ENCODE results near the gene ATL1. TPM values are rescaled to one million over a fixed set of nuclear protein-coding genes. Genes with fewer than 3 reads are reported as not detected.
A peak's percentile ranks its signal among the peaks of the same experiment; 100 is the strongest.
"Not testable (repeated sequence)": the region's sequence is repeated elsewhere in the genome, so short reads cannot be mapped to it uniquely, and the experiment has no call there.

ATL1 gene
- total and polyA plus RNA-seq, 5 experiments from 2014 or later: 3.1 to 7.1 (median 3.9) TPM

DNA sequence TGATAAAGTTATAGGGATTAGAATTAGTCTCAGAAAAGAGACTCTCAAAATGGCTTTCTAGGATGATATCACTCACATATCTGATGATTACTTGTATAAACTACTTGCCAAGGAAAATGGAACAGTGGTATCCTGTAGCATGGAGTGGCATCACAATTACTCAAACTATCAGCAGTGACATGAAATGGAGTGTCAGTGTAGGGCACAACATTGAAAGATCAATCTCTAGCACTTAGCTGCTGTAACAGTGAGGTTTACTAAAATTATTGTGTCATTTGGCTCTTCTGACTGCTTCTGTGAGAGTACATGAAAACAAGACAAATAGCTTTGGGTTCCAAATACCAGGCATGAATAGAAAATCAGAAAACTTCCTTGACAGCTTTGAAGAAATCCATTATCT is 20.9 kb upstream of the ATL1 start:
- POLR2A ChIA-PET: interaction anchor here (0.6 kb wide), 1 partner anchor 30 kb away, joined by 3 read pairs; no protein-coding TSS in a partner anchor
- Mint-ChIP-seq H3K4me3 (no peak overlapping the region), H3K4me1 (peaks cover 8 to 19% (median 15%) of the 10 kb centered on the region in 4 donors), H3K27ac (no peak overlapping the region), H3K9me3 (peaks cover 0 to 10% (median 0%) of the 10 kb centered on the region in 9 donors), H3K27me3 (no peaks in the 10 kb centered on the region), H3K36me3 (peaks cover 0 to 4% (median 3%) of the 10 kb centered on the region in 3 donors)
- no peak for DNase-seq
- no peak for ATAC-seq

DNA sequence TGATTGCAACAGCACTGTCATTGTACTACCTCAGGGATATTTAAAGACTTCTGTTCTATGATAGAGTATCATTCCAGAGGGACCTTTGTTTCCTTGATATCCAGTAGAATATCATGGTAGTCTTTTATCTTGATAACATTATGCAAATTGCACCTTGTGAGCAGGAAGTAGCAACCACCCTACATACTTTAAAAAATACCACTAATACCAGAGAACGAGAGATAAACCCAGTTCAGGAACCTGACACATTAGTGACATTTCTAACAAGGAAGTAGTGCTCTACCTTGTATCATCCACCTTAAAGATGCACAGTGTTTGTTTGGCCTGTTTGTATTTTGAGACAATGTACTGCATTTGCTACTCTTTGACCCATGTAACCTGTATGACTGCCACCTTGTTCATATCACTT is 18.8 kb upstream of the ATL1 start:
- DNase-seq (no peak), ATAC-seq (no peak)
- Mint-ChIP-seq H3K27ac (peak overlapping the region in 4 of 10 donors; percentile 3 to 36 (median 10)), H3K9me3 (peaks cover 0 to 10% (median 0%) of the 10 kb centered on the region in 9 donors), H3K4me1 (peaks cover 8 to 19% (median 14%) of the 10 kb centered on the region in 4 donors), H3K4me3 (no peak overlapping the region), H3K27me3 (peaks cover 0 to 3% (median 0%) of the 10 kb centered on the region in 5 donors), H3K36me3 (peaks cover 3 to 4% (median 4%) of the 10 kb centered on the region in 3 donors)
- POLR2A ChIA-PET: interaction anchor here (0.6 kb wide), 1 partner anchor 318 kb away, joined by 3 read pairs; no protein-coding TSS in a partner anchor

DNA sequence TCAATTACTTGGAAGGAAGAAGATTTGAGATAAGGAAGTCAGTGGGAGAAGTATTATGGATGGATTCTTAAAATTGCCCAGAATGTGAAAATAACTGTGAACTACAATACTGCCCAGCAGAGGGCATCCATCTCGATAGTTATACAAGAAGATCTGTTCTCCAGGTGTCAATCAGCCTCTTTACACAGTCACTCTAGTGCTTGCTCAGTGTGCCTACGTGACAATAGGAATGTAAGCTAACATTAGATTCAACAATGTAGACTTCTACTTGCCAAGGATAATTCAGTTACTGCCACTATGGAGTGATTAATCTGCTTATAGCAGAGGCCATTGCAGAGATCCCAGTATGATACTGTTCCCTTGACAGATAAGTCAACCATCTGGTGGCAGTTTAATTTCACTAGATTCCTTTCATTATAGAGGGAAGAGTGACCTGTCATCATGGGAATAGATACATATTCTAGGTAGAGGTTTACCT is 17.0 kb upstream of the ATL1 start:
- Mint-ChIP-seq H3K4me1 (peaks cover 8 to 19% (median 13%) of the 10 kb centered on the region in 4 donors), H3K9me3 (peaks cover 0 to 5% (median 0%) of the 10 kb centered on the region in 9 donors), H3K4me3 (no peak overlapping the region), H3K36me3 (peaks cover 3 to 9% (median 4%) of the 10 kb centered on the region in 3 donors), H3K27me3 (peaks cover 0 to 3% (median 0%) of the 10 kb centered on the region in 5 donors), H3K27ac (peak overlapping the region in 1 of 10 donors; percentile 26)
- ATAC-seq: peak; percentile 69 to 77
- DNase-seq: peak in 8 of 10 donors; percentile 19 to 67 (median 30)
- POLR2A ChIA-PET: no interaction called here

DNA sequence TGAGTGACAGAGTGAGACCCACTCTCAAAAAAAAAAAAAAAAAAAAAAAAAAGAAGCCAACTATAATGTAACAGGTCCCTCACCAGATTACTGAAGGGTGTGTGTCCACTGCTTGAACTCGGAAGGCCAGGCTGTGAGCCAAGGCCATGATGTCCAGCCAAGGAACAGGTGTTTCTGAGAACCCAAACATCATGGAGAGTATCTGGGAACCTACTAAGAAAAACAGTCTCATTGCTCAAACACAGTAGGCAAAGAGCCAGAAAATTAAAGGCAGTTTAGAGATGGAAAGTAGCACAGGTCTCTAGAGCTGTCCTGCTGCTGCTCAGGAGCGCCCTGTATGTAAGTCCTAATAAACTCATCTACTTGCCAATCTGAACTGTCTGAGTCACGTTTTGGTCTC is 15.0 kb upstream of the ATL1 start:
- Mint-ChIP-seq H3K4me3 (no peak overlapping the region), H3K36me3 (peaks cover 3 to 15% (median 4%) of the 10 kb centered on the region in 3 donors), H3K4me1 (peaks cover 8 to 19% (median 13%) of the 10 kb centered on the region in 4 donors), H3K9me3 (peaks cover 0 to 12% (median 0%) of the 10 kb centered on the region in 9 donors), H3K27ac (no peak overlapping the region), H3K27me3 (peaks cover 0 to 3% (median 1%) of the 10 kb centered on the region in 5 donors)
- POLR2A ChIA-PET: interaction anchor here (1.1 kb wide), 1 partner anchor 13 kb away, joined by 3 read pairs; the partner anchor contains the start of gene MAP4K5
- no peak for ATAC-seq
- no peak for DNase-seq

DNA sequence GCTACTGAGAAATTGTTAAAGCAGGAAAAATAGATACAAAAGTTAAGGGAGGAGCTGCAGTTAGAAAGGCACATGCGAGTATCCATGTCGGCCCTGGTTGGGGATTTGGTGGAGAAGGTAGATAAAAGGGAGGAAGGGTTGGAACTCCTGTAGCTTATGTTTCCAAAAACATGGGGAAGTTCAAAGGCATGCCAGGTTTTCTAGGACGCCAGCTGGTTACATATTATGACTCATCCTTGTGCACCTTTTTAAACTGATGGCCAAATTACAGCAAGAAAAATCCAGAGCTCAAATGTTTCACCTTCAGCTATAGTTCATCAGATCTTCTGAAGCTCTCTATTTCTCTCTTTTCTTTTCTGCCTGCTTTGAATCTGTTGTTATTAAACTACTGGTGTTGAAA is 14.3 kb upstream of the ATL1 start:
- no peak overlapping the region for H3K4me3 Mint-ChIP-seq
- H3K9me3 Mint-ChIP-seq: peaks cover under 1 to 13% (median 2%) of the 10 kb centered on the region in 9 donors
- ATAC-seq: no peak
- no peak for DNase-seq
- H3K27ac Mint-ChIP-seq: no peak overlapping the region
- H3K27me3 Mint-ChIP-seq: peaks cover under 1 to 3% (median 2%) of the 10 kb centered on the region in 5 donors
- H3K4me1 Mint-ChIP-seq: peaks cover 8 to 18% (median 13%) of the 10 kb centered on the region in 4 donors
- peaks cover 3 to 16% (median 5%) of the 10 kb centered on the region in 3 donors for H3K36me3 Mint-ChIP-seq
- POLR2A ChIA-PET: interaction anchor here (1.1 kb wide), 1 partner anchor 14 kb away, joined by 3 read pairs; the partner anchor contains the start of gene MAP4K5

GRCh38 chr14:50550294-50550693 is 9.7 kb upstream of the ATL1 start:
- Mint-ChIP-seq H3K36me3 (peaks cover 0 to 43% (median 28%) of the 10 kb centered on the region in 3 donors), H3K27me3 (peaks cover 11 to 30% (median 14%) of the 10 kb centered on the region in 5 donors), H3K4me3 (no peak overlapping the region), H3K9me3 (peaks cover 12 to 52% (median 24%) of the 10 kb centered on the region in 9 donors), H3K4me1 (peaks cover 0 to 3% (median 0%) of the 10 kb centered on the region in 4 donors), H3K27ac (no peak overlapping the region)
- ATAC-seq: no peak
- no peak for DNase-seq
- POLR2A ChIA-PET: no interaction called here

GRCh38 chr14:50551877-50552276 is 8.1 kb upstream of the ATL1 start:
- Mint-ChIP-seq H3K4me3 (no peak overlapping the region), H3K9me3 (peaks cover 12 to 52% (median 24%) of the 10 kb centered on the region in 9 donors), H3K36me3 (peaks cover 0 to 41% (median 28%) of the 10 kb centered on the region in 3 donors), H3K27me3 (peaks cover 11 to 38% (median 21%) of the 10 kb centered on the region in 5 donors), H3K4me1 (peaks cover 0 to 3% (median 0%) of the 10 kb centered on the region in 4 donors), H3K27ac (no peak overlapping the region)
- ATAC-seq (no peak), DNase-seq (no peak)
- POLR2A ChIA-PET: no interaction called here

DNA sequence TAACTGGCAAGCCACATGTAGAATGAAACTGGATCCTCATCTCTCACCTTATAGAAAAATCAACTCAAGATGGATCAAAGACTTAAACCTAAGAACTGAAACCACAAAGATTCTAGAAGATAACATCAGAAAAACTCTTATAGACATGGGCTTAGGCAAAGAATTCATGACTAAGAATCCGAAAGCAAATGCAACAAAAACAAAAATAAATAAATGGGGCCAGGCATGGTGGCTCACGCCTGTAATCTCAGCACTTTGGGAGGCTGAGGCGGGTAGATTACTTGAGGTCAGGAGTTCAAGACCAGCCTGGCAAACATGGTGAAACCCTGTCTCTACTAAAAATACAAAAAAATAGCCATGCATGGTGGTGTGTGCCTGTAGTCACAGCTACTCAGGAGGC is 7.1 kb upstream of the ATL1 start:
- POLR2A ChIA-PET, H3K4me3 Mint-ChIP-seq, H3K27ac Mint-ChIP-seq, ATAC-seq, DNase-seq, H3K4me1 Mint-ChIP-seq: not testable (repeated sequence)
- Mint-ChIP-seq H3K36me3 (peaks cover 0 to 41% (median 25%) of the 10 kb centered on the region in 3 donors), H3K27me3 (peaks cover 13 to 47% (median 30%) of the 10 kb centered on the region in 5 donors), H3K9me3 (peaks cover 12 to 52% (median 24%) of the 10 kb centered on the region in 9 donors)

DNA sequence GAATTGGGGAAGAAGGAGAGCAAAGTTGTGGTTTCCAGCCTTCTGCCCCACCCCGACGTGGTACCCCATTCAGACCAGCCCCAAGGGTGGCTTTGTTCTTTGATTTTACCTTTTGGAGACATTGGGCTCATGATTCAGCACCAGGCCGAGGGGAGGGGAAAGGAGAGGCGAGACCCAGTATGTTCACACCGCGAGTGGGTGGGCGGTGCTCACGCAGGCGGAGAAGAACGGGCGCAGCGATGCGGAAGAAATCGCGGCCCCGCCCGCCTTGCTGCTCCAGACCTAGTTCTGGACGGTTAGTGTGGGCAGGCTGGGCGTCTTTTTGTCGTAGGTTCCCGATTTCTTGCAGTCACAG is 963 bp downstream of the ATL1 start:
- peaks cover 20 to 44% (median 36%) of the 10 kb centered on the region in 5 donors for H3K27me3 Mint-ChIP-seq
- H3K9me3 Mint-ChIP-seq: peaks cover 0 to 6% (median 0%) of the 10 kb centered on the region in 9 donors
- no peak overlapping the region for H3K27ac Mint-ChIP-seq
- no peaks in the 10 kb centered on the region for H3K36me3 Mint-ChIP-seq
- peak in 7 of 10 donors; percentile 11 to 60 (median 15) for DNase-seq
- ATAC-seq: peak; percentile 60 to 63
- POLR2A ChIA-PET: no interaction called here
- H3K4me1 Mint-ChIP-seq: peaks cover 3 to 16% (median 9%) of the 10 kb centered on the region in 4 donors
- H3K4me3 Mint-ChIP-seq: peak overlapping the region; percentile 68 to 86 (median 82)

- peaks cover 0 to 11% (median 8%) of the 10 kb centered on the region in 3 donors for H3K36me3 Mint-ChIP-seq
- POLR2A ChIA-PET: no interaction called here
- H3K9me3 Mint-ChIP-seq: peaks cover 0 to 3% (median 0%) of the 10 kb centered on the region in 9 donors
Observed at GRCh38 chr14:50562841-50563240, 2.9 kb downstream of the ATL1 start.

GRCh38 chr14:50569714-50570274 is 9.8 kb downstream of the ATL1 start:
- POLR2A ChIA-PET: no interaction called here
- DNase-seq (no peak), ATAC-seq (no peak)
- no peaks in the 10 kb centered on the region for H3K4me1 Mint-ChIP-seq
- no peak overlapping the region for H3K4me3 Mint-ChIP-seq
- H3K36me3 Mint-ChIP-seq: peaks cover 10 to 53% (median 44%) of the 10 kb centered on the region in 3 donors
- peaks cover 15 to 48% (median 27%) of the 10 kb centered on the region in 9 donors for H3K9me3 Mint-ChIP-seq
- peaks cover 0 to 2% (median 0%) of the 10 kb centered on the region in 5 donors for H3K27me3 Mint-ChIP-seq
- peak overlapping the region in 1 of 10 donors; percentile 4 for H3K27ac Mint-ChIP-seq

More at GRCh38 chr14:50562841-50563240, 2.9 kb downstream of the ATL1 start:
- no peak for ATAC-seq
- H3K27ac Mint-ChIP-seq: no peak overlapping the region
- DNase-seq: no peak
- H3K4me3 Mint-ChIP-seq: no peak overlapping the region
- H3K27me3 Mint-ChIP-seq: peaks cover 13 to 35% (median 24%) of the 10 kb centered on the region in 5 donors
- peaks cover 3 to 16% (median 9%) of the 10 kb centered on the region in 4 donors for H3K4me1 Mint-ChIP-seq

GRCh38 chr14:50573862-50574261 is 13.9 kb downstream of the ATL1 start:
- ATAC-seq (no peak), DNase-seq (no peak)
- H3K9me3 Mint-ChIP-seq: peaks cover 15 to 39% (median 24%) of the 10 kb centered on the region in 9 donors
- H3K36me3 Mint-ChIP-seq: peaks cover 10 to 40% (median 30%) of the 10 kb centered on the region in 3 donors
- no peak overlapping the region for H3K4me3 Mint-ChIP-seq
- POLR2A ChIA-PET: no interaction called here
- peaks cover 0 to 4% (median 0%) of the 10 kb centered on the region in 5 donors for H3K27me3 Mint-ChIP-seq
- no peak overlapping the region for H3K27ac Mint-ChIP-seq
- no peaks in the 10 kb centered on the region for H3K4me1 Mint-ChIP-seq

DNA sequence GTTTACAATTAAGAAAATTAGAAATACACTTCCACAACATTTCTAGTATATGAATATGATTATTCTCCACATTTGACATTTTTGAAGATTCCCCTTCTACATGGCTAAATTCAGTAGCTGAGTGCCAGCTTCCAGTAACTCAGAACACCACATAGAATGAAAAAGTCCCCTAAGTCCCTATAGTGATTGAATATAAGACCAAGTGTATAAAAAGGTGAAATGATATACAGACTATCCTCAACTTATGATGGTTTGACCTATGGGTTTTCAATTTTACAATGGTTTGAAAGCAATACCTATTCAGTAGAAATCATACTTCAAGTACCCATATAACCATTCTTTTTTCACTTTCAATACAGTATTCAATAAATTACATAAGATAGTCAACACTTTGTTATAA is 15.8 kb downstream of the ATL1 start:
- Mint-ChIP-seq H3K27ac (peak overlapping the region in 1 of 10 donors; percentile 38), H3K4me3 (no peak overlapping the region), H3K36me3 (peaks cover 5 to 27% (median 22%) of the 10 kb centered on the region in 3 donors), H3K4me1 (no peaks in the 10 kb centered on the region), H3K27me3 (peaks cover 0 to 4% (median 0%) of the 10 kb centered on the region in 5 donors), H3K9me3 (peaks cover 1 to 25% (median 8%) of the 10 kb centered on the region in 9 donors)
- ATAC-seq (no peak), DNase-seq (no peak)
- POLR2A ChIA-PET: no interaction called here

Data from naive thymus-derived CD8-positive, alpha-beta T cell (primary cell).